Stimulated activated CD4-positive, alpha-beta T cell treated with anti-CD3 and anti-CD28 coated beads, Interleukin-12 subunit alpha, Interleukin-12 subunit beta, amount 100 ng/mL, for 4 hours (primary cell): ENCODE measurements around the gene IBTK.
"Not testable (repeated sequence)": the region's sequence is repeated elsewhere in the genome, so short reads cannot be mapped to it uniquely, and the experiment has no call there.

Source experiments
- DNase-seq: peaks from one replicate; pipeline ENCODE4 v3.0.0-alpha.2; 2020

Gene IBTK

DNA sequence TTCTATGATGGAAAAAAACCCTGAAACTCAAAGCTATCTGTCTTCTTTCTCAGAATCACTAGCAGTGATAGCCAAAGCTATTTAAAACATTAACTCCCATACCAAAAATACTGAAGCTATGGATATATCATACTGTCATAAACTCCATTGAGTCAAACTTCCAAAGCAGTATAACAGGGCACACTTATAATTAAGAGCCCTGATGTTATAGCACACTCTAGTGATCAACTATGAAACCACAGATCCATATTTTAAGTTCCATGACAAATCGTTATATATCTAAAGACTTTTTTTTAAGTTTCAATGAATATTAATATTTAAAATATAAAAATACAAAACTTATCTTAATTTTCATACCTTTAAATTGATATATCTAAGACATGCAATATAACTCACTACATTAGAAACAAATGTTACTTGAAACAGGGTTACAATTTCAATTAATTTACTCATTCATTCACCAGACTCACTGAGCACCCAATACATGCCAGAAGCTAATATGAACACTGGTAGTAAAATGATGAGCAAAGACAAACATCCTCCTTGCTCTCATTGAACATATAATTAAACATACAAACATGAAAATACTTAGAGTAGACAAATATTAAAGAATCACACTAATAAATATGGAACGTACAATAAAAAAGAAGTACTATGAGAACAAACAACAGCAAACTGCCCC is 69.3 kb downstream of the IBTK start:
- no peak for DNase-seq

DNA sequence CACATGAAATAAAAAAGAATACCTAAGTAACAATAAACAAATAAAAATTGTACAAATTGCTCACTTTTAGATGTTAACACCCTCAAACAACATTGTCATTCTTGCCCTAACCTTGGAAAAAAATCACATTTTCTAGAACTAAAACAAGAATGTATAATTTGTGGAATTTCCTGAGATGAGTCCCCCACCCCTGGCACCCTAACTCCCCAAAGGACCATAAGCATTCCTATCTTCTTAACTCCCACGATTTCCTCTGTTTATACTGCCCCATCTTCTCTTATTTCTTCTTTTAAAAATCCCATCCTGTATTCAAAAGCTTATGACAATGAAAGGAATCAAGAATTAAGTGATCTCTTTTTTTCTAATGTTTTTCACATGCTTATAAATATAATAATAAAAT is 70.9 kb downstream of the IBTK start:
- no peak for DNase-seq

DNA sequence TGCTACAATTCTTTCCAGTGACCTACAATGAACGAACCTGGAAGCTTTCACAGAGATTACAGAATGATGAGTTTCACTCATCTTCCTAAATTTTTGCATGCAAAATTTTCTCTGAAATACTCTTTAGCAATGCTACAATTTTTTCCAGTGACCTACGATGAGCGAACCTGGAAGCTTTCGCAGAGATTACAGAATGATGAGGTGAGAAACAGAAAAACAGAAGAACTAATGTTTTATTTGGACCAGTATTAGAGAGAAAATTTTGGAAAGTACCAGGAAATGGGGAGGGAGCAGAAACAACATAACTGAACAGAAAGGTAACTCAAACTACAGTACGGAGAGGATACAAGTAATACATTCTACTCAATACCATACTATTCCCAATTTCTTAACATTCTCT is 75.0 kb downstream of the IBTK start:
- DNase-seq: no peak

- no peak for DNase-seq
Observed at GRCh38 chr6:82169138-82169876, 78.2 kb downstream of the IBTK start.

DNA sequence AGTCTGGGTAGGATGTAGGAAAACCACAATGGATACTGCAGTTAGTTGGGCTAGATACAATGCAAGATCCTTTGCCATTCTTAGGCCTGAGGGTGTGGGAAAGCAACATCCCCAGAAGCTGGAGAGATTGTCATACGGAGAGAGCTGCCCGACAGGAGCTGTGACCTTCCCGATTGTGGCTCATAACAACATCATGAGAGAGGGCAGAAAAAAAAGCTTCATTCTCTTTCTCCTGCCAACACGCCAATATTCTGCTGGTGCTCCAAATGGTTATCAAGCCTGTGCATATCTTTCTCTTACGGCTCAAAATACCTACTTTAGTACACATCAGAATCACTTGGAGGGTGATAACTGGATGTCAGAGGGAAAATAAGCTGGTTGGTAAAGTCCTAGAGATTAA is 81.1 kb downstream of the IBTK start:
- DNase-seq: no peak

GRCh38 chr6:82160255-82160990 is 87.1 kb downstream of the IBTK start:
- DNase-seq: no peak

DNA sequence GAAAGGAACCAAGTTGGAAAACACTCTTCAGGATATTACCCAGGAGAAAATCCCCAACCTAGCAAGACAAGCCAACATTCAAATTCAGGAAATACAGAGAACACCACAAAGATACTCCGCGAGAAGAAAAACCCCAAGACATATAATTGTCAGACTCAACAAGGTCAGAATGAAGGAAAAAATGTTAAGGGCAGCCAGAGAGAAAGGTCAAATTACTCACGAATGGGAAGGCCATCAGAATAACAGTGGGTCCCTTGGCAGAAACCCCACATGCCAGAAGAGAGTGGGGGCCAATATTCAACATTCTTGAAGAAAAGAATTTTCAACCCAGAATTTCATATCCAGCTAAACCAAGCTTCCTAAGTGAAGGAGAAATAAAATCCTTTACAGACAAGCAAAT is 94.8 kb downstream of the IBTK start:
- DNase-seq: not testable (repeated sequence)

- not testable (repeated sequence) for DNase-seq
Observed at GRCh38 chr6:82151147-82151546, 96.4 kb downstream of the IBTK start.

- no peak for DNase-seq
Observed at GRCh38 chr6:82145926-82146452, 101.6 kb downstream of the IBTK start.

GRCh38 chr6:82144852-82145340 is 102.6 kb downstream of the IBTK start:
- DNase-seq: no peak

- no peak for DNase-seq
Observed at GRCh38 chr6:82144007-82144851, 103.3 kb downstream of the IBTK start.

- DNase-seq: no peak
Observed at GRCh38 chr6:82143041-82143481, 104.5 kb downstream of the IBTK start.

DNA sequence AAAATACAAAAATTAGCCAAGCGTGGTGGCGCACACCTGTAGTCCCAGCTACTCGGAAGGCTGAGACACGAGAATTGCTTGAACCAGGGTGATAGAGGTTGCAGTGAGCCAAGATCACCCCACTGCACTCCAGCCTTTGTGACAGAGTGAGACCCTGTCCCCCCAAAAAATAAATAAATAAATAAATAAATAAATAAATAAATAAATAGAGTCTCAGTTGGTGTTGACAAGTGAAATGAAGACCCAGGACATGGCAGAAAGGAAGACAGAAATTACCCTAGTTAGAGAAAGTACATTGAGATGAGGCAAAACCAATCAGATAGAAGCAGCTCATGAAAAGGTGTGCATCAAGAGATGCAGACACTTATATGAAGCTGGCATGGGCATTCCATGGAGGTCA is 105.0 kb downstream of the IBTK start:
- DNase-seq: no peak

GRCh38 chr6:82138075-82138791 is 109.3 kb downstream of the IBTK start:
- DNase-seq: no peak

- no peak for DNase-seq
Observed at GRCh38 chr6:82131441-82131840, 116.1 kb downstream of the IBTK start.

DNA sequence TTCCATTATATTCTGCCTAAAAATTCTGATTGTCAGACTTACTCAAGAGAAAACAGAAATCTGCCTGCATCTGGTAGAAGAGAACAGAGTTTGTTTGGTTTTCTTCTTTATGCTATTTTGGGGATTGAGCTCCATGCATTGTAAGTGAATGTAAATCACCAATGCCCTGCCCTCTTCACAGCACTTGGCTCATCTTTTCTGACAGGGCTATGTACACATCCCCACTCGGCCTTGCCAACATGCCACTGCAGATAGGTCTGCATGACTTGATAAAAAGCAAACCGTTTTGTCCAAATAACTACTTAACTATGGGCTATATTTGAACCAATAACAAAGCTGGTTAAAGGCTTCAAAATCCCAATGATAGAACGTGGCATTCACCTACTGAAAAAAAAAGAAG is 117.7 kb downstream of the IBTK start:
- no peak for DNase-seq

DNA sequence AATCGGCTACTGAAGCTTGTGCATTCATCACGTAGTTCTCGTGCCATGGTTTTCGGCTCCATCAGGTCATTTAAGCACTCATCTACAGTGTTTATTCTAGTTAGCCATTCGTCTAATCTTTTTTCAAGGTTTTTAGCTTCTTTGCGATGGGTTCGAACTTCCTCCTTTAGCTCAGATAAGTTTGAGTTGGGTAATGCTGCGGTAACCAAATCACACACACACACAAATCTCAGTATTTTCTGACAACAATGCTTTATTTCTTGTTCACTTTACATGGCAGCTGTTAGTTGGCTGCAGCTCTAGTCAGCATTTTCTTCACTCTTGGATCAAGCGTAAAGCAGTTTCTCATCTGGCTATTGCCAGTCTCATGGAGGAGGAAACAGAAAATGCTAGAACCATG is 118.6 kb downstream of the IBTK start:
- not testable (repeated sequence) for DNase-seq

DNA sequence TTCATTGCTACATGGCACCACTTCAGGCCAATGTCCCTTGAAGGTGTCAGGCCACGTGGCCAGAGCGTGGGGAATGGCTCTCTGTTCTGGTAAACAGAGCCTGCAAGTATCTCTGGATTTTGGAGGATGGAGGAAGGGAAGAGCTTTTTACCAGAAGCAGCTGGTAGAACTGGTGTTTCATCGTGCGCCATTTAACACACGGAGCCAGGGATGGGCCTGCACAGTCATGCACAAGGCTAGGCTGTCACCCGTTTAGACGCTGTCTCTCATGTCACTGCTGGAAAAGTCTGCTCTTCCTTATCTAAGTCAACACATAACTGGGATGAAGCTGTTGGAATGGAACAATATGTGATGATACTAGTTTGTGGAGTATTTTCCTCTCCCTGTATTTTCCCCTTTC is 123.9 kb downstream of the IBTK start:
- no peak for DNase-seq
